ENCODE results near the gene RTL10. TPM values are rescaled to one million over a fixed set of nuclear protein-coding genes. Genes with fewer than 3 reads are reported as not detected.
A peak's percentile ranks its signal among the peaks of the same experiment; 100 is the strongest.

RTL10 gene
- polyA plus RNA-seq, 2 donors: 8.1 to 13.8 TPM

GRCh38 chr22:19876941-19877625, 22.4 kb upstream of the RTL10 start:
- Histone ChIP-seq H3K36me3 (ENCODE audit: control insufficient read depth in 2 of 2, insufficient read depth in 2 of 2, low read length in 1 of 2) (peaks cover 0 to 5% of the 10 kb centered on the region in 2 donors), H3K9me3 (ENCODE audit: control insufficient read depth in 2 of 2, insufficient read depth in 1 of 2, low read depth in 1 of 2, low read length in 1 of 2) (no peaks in the 10 kb centered on the region), H3K27ac (ENCODE audit: low read depth in 2 of 2, low read length in 1 of 2) (no peak overlapping the region), H3K4me3 (ENCODE audit: low read depth in 1 of 2, low read length in 2 of 2) (no peak overlapping the region), H3K27me3 (ENCODE audit: control insufficient read depth in 1 of 2, insufficient read depth in 2 of 2, low read length in 2 of 2) (no peaks in the 10 kb centered on the region), H3K4me1 (ENCODE audit: control insufficient read depth in 2 of 2, insufficient read depth in 2 of 2, low read length in 1 of 2) (peaks cover 12 to 38% of the 10 kb centered on the region in 2 donors)
- WGBS, 2 donors: 89 to 91% methylated on average over 18 of the region's 18 CpGs

GRCh38 chr22:19876314-19876940, 21.8 kb upstream of the RTL10 start:
- H3K4me1 ChIP-seq (ENCODE audit: control insufficient read depth in 2 of 2, insufficient read depth in 2 of 2, low read length in 1 of 2): peaks cover 12 to 35% of the 10 kb centered on the region in 2 donors
- H3K27me3 ChIP-seq (ENCODE audit: control insufficient read depth in 1 of 2, insufficient read depth in 2 of 2, low read length in 2 of 2): no peaks in the 10 kb centered on the region
- H3K4me3 ChIP-seq (ENCODE audit: low read depth in 1 of 2, low read length in 2 of 2): no peak overlapping the region
- WGBS, 2 donors: 81 to 87% methylated on average over 21 of the region's 21 CpGs
- H3K9me3 ChIP-seq (ENCODE audit: control insufficient read depth in 2 of 2, insufficient read depth in 1 of 2, low read depth in 1 of 2, low read length in 1 of 2): no peaks in the 10 kb centered on the region
- H3K27ac ChIP-seq (ENCODE audit: low read depth in 2 of 2, low read length in 1 of 2): no peak overlapping the region
- peaks cover 0 to 5% of the 10 kb centered on the region in 2 donors for H3K36me3 ChIP-seq (ENCODE audit: control insufficient read depth in 2 of 2, insufficient read depth in 2 of 2, low read length in 1 of 2)

GRCh38 chr22:19875531-19876313, 21.0 kb upstream of the RTL10 start:
- Histone ChIP-seq H3K4me1 (ENCODE audit: control insufficient read depth in 2 of 2, insufficient read depth in 2 of 2, low read length in 1 of 2) (peaks cover 12 to 31% of the 10 kb centered on the region in 2 donors), H3K4me3 (ENCODE audit: low read depth in 1 of 2, low read length in 2 of 2) (no peak overlapping the region), H3K9me3 (ENCODE audit: control insufficient read depth in 2 of 2, insufficient read depth in 1 of 2, low read depth in 1 of 2, low read length in 1 of 2) (no peaks in the 10 kb centered on the region), H3K36me3 (ENCODE audit: control insufficient read depth in 2 of 2, insufficient read depth in 2 of 2, low read length in 1 of 2) (peaks cover 0 to 5% of the 10 kb centered on the region in 2 donors), H3K27me3 (ENCODE audit: control insufficient read depth in 1 of 2, insufficient read depth in 2 of 2, low read length in 2 of 2) (no peaks in the 10 kb centered on the region), H3K27ac (ENCODE audit: low read depth in 2 of 2, low read length in 1 of 2) (no peak overlapping the region)
- WGBS, 2 donors: 73 to 75% methylated on average over 23 of the region's 23 CpGs

GRCh38 chr22:19875061-19875530, 20.4 kb upstream of the RTL10 start:
- H3K36me3 ChIP-seq (ENCODE audit: control insufficient read depth in 2 of 2, insufficient read depth in 2 of 2, low read length in 1 of 2): peaks cover 0 to 5% of the 10 kb centered on the region in 2 donors
- no peak overlapping the region for H3K4me3 ChIP-seq (ENCODE audit: low read depth in 1 of 2, low read length in 2 of 2)
- no peaks in the 10 kb centered on the region for H3K27me3 ChIP-seq (ENCODE audit: control insufficient read depth in 1 of 2, insufficient read depth in 2 of 2, low read length in 2 of 2)
- H3K27ac ChIP-seq (ENCODE audit: low read depth in 2 of 2, low read length in 1 of 2): peak overlapping the region in 1 of 2 donors; percentile 66
- H3K9me3 ChIP-seq (ENCODE audit: control insufficient read depth in 2 of 2, insufficient read depth in 1 of 2, low read depth in 1 of 2, low read length in 1 of 2): no peaks in the 10 kb centered on the region
- WGBS, 2 donors: 66 to 70% methylated on average over 12 of the region's 12 CpGs
- H3K4me1 ChIP-seq (ENCODE audit: control insufficient read depth in 2 of 2, insufficient read depth in 2 of 2, low read length in 1 of 2): peaks cover 7 to 28% of the 10 kb centered on the region in 2 donors

GRCh38 chr22:19874307-19875060, 19.8 kb upstream of the RTL10 start:
- H3K4me3 ChIP-seq (ENCODE audit: low read depth in 1 of 2, low read length in 2 of 2): no peak overlapping the region
- H3K27ac ChIP-seq (ENCODE audit: low read depth in 2 of 2, low read length in 1 of 2): peak overlapping the region; percentile 58 to 66
- H3K9me3 ChIP-seq (ENCODE audit: control insufficient read depth in 2 of 2, insufficient read depth in 1 of 2, low read depth in 1 of 2, low read length in 1 of 2): no peaks in the 10 kb centered on the region
- H3K27me3 ChIP-seq (ENCODE audit: control insufficient read depth in 1 of 2, insufficient read depth in 2 of 2, low read length in 2 of 2): no peaks in the 10 kb centered on the region
- H3K4me1 ChIP-seq (ENCODE audit: control insufficient read depth in 2 of 2, insufficient read depth in 2 of 2, low read length in 1 of 2): peaks cover 8 to 30% of the 10 kb centered on the region in 2 donors
- peaks cover 0 to 5% of the 10 kb centered on the region in 2 donors for H3K36me3 ChIP-seq (ENCODE audit: control insufficient read depth in 2 of 2, insufficient read depth in 2 of 2, low read length in 1 of 2)
- 41 to 56% methylated on average over 27 of the region's 27 CpGs for WGBS, 2 donors

- H3K27me3 ChIP-seq (ENCODE audit: control insufficient read depth in 1 of 2, insufficient read depth in 2 of 2, low read length in 2 of 2): no peaks in the 10 kb centered on the region
- peaks cover 13 to 34% of the 10 kb centered on the region in 2 donors for H3K4me1 ChIP-seq (ENCODE audit: control insufficient read depth in 2 of 2, insufficient read depth in 2 of 2, low read length in 1 of 2)
- WGBS, 2 donors: 59 to 63% methylated on average over 7 of the region's 7 CpGs
Measured at GRCh38 chr22:19873960-19874306, 19.3 kb upstream of the RTL10 start.

GRCh38 chr22:19873138-19873959, 18.7 kb upstream of the RTL10 start:
- Histone ChIP-seq H3K9me3 (ENCODE audit: control insufficient read depth in 2 of 2, insufficient read depth in 1 of 2, low read depth in 1 of 2, low read length in 1 of 2) (no peaks in the 10 kb centered on the region), H3K4me3 (ENCODE audit: low read depth in 1 of 2, low read length in 2 of 2) (no peak overlapping the region), H3K4me1 (ENCODE audit: control insufficient read depth in 2 of 2, insufficient read depth in 2 of 2, low read length in 1 of 2) (peaks cover 16 to 36% of the 10 kb centered on the region in 2 donors), H3K27ac (ENCODE audit: low read depth in 2 of 2, low read length in 1 of 2) (no peak overlapping the region), H3K27me3 (ENCODE audit: control insufficient read depth in 1 of 2, insufficient read depth in 2 of 2, low read length in 2 of 2) (no peaks in the 10 kb centered on the region), H3K36me3 (ENCODE audit: control insufficient read depth in 2 of 2, insufficient read depth in 2 of 2, low read length in 1 of 2) (peaks cover 0 to 3% of the 10 kb centered on the region in 2 donors)
- WGBS, 2 donors: 58 to 59% methylated on average over 27 of the region's 27 CpGs

More at GRCh38 chr22:19873960-19874306, 19.3 kb upstream of the RTL10 start:
- no peak overlapping the region for H3K27ac ChIP-seq (ENCODE audit: low read depth in 2 of 2, low read length in 1 of 2)
- H3K9me3 ChIP-seq (ENCODE audit: control insufficient read depth in 2 of 2, insufficient read depth in 1 of 2, low read depth in 1 of 2, low read length in 1 of 2): no peaks in the 10 kb centered on the region
- H3K4me3 ChIP-seq (ENCODE audit: low read depth in 1 of 2, low read length in 2 of 2): no peak overlapping the region
- peaks cover 0 to 5% of the 10 kb centered on the region in 2 donors for H3K36me3 ChIP-seq (ENCODE audit: control insufficient read depth in 2 of 2, insufficient read depth in 2 of 2, low read length in 1 of 2)

- no peaks in the 10 kb centered on the region for H3K36me3 ChIP-seq (ENCODE audit: control insufficient read depth in 2 of 2, insufficient read depth in 2 of 2, low read length in 1 of 2)
- H3K9me3 ChIP-seq (ENCODE audit: control insufficient read depth in 2 of 2, insufficient read depth in 1 of 2, low read depth in 1 of 2, low read length in 1 of 2): no peaks in the 10 kb centered on the region
- peaks cover 16 to 36% of the 10 kb centered on the region in 2 donors for H3K4me1 ChIP-seq (ENCODE audit: control insufficient read depth in 2 of 2, insufficient read depth in 2 of 2, low read length in 1 of 2)
- no peak overlapping the region for H3K4me3 ChIP-seq (ENCODE audit: low read depth in 1 of 2, low read length in 2 of 2)
- no peak overlapping the region for H3K27ac ChIP-seq (ENCODE audit: low read depth in 2 of 2, low read length in 1 of 2)
- 37 to 44% methylated on average over 7 of the region's 7 CpGs for WGBS, 2 donors
- H3K27me3 ChIP-seq (ENCODE audit: control insufficient read depth in 1 of 2, insufficient read depth in 2 of 2, low read length in 2 of 2): no peaks in the 10 kb centered on the region
Measured at GRCh38 chr22:19872779-19873137, 18.1 kb upstream of the RTL10 start.

Measured in esophagus (tissue), 2 donors.